ENCODE results near the gene WWTR1.

- no peak for TF ChIP-seq CTCF (IDR thresholded peaks at IDR 0.05)
- no peak for TF ChIP-seq POLR2A (IDR thresholded peaks at IDR 0.05)
These were observed 148.3 kb downstream of the WWTR1 start for GRCh38 chr3:149509526-149509925.

Measured in right lobe of liver (tissue), 4 donors.